GM19324 (cell line): ENCODE results near the gene ARL16.
"Not testable (repeated sequence)": the region's sequence is repeated elsewhere in the genome, so short reads cannot be mapped to it uniquely, and the experiment has no call there.

Experiments
- ATAC-seq: cut with Tn5 transposase; IDR thresholded peaks from one replicate; pipeline ENCODE4 v1.9.1; 2021; ENCODE audit warnings: mild to moderate bottlenecking, moderate library complexity; ENCODE audit not compliant: unreplicated experiment, low FRiP score

ARL16 gene

GRCh38 chr17:81696218-81696941, 12.8 kb upstream of the ARL16 start:
- ATAC-seq = no peak

DNA sequence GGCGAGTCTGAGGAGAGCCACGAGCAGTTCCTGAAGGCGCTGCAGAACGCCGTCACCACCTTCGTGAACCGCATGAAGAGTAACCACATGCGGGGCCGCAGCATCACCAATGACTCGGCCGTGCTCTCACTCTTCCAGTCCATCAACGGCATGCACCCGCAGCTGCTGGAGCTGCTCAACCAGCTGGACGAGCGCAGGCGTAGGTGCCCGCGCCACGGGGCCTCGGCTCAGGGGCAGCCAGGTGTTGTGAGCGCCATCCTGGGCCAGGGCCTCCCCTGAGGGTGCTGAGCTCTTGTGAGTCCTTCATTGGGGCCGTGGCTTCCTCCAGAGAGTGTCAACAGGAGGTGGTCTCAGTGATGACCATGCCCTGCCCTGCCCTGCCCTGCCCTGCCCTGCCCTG, 12.2 kb upstream of the ARL16 start:
- no peak for ATAC-seq

DNA sequence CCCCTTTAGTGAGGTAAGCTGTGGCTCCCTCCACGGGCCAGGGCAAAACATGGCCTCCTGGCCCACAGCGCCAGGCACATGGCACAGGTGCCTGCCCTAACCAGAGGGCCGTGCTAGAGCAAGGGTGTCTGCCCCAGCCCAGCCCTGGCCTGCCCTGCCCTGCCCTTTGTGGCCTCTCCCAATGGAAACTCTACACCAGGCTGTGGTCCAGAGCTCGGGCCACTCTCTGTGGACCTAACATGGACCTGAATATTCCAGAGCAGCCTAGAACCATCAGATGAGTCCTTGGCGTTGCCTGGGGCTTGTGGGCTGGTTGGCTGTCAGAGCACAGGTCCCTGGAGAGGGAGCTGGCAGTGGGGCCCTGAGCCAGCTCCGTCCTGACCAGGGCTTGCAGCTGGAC, 11.6 kb upstream of the ARL16 start:
- no peak for ATAC-seq

- no peak for ATAC-seq
These were observed 11.2 kb upstream of the ARL16 start for GRCh38 chr17:81694810-81695209.

- no peak for ATAC-seq
These were observed 10.1 kb upstream of the ARL16 start for GRCh38 chr17:81693509-81694210.

DNA sequence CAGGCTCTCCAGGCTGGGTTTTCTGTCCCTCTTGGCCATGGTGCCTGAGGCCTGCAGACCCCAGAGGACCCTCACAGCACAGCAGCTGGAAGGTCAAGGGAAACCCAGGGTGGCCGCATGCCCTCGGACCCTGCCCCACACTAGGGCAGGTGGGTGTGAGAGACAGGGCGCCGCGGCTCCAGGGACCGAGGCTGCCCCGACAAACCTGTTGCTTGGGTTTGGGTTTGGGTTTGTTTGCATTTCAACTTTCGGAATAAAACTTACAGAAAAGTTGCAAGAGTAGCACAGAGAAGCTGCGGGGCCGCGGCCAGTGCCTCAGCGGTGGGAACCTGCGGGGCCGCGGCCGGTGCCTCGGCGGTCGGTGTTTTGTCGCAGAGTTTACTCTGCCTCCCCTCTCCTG, 8.0 kb upstream of the ARL16 start:
- no peak for ATAC-seq

- ATAC-seq = no peak
These were observed 7.6 kb upstream of the ARL16 start for GRCh38 chr17:81691196-81691595.

DNA sequence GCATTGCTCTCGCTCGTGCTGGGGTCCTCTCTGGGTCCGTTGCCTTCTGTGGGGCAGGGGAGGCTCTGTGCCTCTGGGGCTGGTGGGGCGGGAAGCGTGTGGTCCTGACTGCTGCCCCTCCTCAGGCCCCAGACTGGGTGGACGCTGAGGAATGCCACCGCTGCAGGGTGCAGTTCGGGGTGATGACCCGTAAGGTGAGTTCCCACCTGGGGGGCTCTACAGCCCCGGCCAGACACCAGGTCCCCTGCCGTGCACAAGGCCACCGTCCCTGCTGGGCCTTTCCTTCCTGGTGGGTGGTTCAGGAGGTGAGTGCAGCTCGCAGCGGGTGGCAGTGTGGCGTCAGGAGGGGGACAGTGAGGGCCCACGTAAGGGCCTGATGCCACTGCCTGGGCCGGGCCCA, 7.0 kb upstream of the ARL16 start:
- no peak for ATAC-seq

- ATAC-seq = no peak
These were observed 6.5 kb upstream of the ARL16 start for GRCh38 chr17:81690066-81690465.

DNA sequence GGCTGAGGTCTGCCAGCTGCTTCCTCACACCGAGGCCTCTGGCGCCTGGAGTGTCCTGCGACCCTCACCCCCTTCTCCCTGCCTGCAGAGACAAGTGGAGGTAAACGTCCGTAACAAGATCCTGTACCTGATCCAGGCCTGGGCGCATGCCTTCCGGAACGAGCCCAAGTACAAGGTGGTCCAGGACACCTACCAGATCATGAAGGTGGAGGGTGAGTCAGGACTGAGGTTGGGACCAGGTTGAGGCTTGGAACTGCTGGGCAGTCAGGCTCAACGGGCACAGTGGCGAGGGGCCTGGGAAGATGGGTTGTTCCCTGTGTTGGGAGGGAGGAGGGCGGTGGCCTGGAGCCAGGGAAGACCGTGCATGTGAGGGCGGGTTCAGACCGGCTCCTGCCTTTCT, 5.0 kb upstream of the ARL16 start:
- ATAC-seq = no peak

DNA sequence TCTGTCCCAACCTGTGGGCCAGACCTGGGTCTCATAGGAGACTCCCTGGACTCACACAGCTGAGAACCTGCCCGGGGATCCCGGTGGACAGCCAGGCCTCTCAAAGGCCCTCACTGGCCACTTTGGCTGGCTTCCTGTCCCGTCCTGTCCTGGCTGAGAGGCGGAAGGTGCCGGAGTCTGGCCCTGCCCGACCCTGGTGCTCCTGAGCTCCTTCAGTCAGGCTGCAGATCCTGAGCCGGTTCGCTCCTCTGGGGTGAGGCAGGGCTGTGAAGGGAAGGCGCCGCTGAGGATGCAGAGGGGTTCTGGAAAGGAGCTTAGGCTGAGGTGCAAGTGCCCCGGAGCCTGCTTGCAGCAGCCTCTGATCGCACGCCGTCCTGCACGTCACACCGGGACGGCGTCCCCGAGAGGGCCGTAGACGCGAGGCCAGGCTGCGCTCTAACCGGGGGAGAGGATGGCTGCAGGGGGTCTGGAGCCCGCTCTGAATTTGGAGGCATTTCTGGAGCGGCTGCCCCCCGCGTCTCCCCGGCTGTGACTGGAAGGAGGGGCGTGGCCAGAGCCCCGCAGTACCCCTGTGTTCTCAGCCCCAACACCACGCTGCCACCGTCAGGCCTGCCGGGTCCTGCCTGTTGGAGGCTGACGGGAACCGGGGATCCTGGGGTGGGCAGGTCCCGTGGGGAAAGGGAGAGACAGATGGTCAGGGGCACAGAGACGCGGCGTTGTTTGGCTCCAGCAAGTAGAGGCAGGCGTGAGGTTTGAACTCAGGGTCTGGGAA, 4.4 kb upstream of the ARL16 start:
- no peak for ATAC-seq

GRCh38 chr17:81686614-81687013, 3.0 kb upstream of the ARL16 start:
- ATAC-seq = no peak

GRCh38 chr17:81685108-81685507, 1.5 kb upstream of the ARL16 start:
- no peak for ATAC-seq

DNA sequence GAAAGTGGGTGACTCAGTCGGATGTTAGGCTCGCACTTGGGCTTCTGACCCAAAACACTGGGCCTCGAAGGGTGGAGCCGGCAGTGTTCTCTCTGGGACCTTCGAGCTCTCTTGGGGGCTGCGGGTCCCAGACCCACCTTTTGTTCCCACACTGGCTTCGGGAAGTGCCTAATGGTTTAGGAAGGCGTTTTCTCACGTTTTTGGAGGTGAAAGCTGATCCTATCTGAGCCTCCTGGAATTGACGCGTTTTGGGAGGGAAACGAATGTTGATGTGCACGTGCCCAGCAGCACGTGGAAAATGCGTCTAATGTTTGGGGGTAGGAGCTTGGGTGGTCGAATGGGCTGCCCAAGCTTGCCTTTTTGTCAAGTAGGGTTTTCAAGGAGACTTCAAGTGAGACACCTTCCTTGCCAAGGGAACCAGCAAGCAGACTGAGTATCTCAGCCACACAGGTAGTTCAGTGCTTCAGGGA, 880 bp upstream of the ARL16 start:
- no peak for ATAC-seq

DNA sequence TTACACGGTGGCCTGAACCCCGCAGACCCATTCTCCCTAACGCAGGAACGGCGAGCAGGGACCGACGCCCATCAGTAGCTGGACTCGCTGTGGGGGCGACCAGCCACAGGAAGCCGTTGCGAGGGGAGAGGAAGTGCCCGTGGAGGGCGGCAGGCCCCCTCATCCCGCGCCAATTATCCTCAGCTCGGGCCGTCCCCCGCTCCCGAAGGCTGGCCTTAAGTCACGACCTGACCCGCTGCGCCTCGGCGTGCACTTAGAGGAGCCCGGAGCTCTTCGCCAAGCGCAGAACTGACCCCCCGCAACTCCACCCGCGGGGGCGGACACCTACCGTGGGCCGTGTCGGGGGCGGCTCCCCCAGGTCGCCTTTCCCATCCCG, 401 bp downstream of the ARL16 start:
- ATAC-seq = no peak

GRCh38 chr17:81682565-81683207, 911 bp downstream of the ARL16 start:
- ATAC-seq = no peak

DNA sequence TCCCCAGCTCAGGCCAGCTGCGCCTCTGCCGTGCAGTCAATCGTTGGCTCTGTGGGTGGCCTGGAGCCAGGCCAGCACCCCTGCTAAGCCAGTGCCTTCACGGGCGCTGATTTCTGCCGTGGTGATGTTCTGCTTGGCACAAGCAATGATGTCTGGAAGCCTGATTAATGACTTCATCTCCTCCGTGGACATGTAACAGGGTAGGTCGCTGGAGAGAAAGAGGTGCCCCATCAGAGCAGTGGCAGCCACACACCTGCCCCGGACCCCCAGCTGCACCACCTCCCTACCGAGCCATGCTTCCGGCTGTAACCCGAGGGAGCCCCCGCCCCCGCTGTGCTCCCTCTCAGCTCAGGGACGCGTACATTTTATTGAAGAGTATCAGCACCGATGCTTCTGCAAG, 1.9 kb downstream of the ARL16 start:
- no peak for ATAC-seq

DNA sequence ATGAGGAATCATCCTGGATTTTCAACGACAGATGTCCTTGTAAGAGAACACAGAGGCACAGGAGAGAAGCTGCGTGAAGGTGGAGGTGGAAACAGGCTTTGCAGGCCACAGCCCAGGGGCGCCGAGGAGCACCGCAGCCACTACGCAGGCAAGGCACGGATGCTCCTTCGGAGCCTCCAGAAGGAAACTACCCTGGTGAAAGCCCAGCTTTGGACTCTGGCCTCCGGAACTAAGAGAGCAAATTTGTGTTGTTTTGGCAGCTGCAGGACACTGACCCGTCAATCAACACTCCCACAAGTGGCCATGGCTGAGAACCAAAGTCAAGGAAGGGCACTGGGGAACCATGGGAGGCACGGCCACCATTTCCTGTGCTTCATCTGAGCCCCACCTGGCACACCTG, 3.4 kb downstream of the ARL16 start:
- ATAC-seq = no peak

GRCh38 chr17:81676906-81677305, 6.7 kb downstream of the ARL16 start:
- ATAC-seq = no peak

- not testable (repeated sequence) for ATAC-seq
These were observed 7.9 kb downstream of the ARL16 start for GRCh38 chr17:81675515-81676221.
